Measurements from ENCODE around the gene C1orf210.

The C1orf210 gene

DNA sequence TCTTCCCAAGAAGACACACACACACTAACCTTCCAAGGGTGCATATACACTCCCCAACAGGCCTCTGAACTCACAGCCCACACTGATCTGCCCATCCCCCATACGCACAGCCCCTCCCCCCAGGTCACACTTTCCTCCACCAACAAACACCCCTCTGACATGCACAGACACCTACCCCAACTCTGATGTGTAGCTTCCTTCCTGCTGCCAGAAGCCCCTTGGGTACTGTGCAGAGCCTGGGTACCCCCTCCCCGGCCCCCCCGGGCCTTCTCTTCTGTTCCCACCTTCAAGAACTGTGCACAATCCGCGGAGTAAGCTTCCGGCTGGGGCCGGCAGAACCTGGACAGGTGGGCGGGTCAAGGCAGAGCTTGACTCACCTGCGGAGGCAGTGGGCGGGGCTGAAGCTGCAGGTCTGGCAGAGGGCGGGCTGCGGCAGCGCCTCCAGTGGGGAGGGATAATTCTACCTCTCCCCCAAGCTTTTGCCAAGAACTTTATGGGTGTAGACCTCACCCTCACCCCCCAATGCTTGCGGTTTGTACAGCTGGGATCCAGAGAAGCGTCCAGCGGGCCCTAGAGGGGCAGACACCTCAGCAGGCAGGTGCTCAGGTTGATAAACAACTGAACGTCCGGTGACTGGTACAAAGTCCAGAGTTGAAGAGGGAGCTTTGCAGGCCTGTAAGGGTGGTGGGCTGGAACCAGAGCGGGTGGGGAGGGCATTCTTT lies at the start of gene C1orf210:
Gene C1orf210, minus strand, starts transcription at position 313 of the 722 bp plus-strand sequence. CDS start 2,311 bp downstream, outside the sequence.
- no peak for DNase-seq (ENCODE audit: low read depth in 2 of 2)

DNA sequence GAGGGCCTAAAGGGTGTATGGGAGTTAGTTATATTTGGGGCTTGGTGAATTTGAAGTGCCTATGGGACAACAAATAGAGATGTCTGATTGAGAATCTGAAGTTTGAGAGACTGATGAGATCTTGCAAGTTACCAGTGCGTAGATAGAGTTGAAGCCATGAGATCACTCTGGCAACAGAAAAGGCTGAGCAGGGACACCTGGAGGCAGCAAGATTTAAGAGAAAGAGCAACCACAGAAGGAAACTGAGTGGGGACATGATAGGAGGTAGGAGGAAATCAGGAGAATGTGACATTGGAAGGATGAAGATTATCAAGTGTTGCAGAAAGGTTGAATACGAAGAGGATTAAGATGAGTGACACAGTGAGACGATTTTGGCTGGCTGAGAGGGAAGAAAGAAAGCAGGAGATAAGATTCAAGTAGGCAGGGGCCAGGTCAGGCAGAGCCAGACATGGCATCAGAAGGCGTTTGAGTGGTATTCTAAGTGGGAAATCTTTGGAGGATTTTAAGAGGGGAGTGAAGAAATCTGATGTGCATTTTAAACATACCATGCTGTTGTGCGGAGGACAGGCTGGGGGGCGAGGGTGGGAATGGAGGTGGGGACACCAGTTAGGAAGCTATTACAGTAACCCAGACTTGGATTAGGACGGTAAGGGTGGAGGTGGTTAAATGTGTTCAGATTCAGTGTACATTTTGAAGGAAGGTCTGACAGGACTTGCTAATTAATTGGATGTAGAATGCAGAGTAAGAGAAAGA lies 49.2 kb upstream of the C1orf210 start:
- no peak for DNase-seq (ENCODE audit: low read depth in 2 of 2)

DNA sequence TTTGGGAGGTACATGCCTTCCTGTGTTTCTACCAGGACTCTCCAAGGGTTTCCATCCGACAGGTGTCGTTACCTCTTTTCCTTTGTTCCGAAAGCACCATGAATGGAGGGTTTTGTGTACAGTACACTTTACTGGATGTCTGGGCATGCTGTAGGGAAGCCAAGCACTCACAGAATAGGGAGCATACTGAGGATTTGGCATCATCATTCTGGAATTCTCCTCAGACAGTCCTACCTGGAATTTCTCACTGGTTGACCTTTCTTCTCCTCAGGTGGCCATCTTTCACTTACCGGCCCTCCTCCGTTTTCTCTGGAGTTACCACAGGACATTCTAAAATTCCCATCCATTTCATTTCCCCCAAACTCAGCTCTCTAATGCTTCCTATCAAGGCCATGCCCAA lies 46.3 kb upstream of the C1orf210 start:
- no peak for DNase-seq (ENCODE audit: low read depth in 2 of 2)

DNA sequence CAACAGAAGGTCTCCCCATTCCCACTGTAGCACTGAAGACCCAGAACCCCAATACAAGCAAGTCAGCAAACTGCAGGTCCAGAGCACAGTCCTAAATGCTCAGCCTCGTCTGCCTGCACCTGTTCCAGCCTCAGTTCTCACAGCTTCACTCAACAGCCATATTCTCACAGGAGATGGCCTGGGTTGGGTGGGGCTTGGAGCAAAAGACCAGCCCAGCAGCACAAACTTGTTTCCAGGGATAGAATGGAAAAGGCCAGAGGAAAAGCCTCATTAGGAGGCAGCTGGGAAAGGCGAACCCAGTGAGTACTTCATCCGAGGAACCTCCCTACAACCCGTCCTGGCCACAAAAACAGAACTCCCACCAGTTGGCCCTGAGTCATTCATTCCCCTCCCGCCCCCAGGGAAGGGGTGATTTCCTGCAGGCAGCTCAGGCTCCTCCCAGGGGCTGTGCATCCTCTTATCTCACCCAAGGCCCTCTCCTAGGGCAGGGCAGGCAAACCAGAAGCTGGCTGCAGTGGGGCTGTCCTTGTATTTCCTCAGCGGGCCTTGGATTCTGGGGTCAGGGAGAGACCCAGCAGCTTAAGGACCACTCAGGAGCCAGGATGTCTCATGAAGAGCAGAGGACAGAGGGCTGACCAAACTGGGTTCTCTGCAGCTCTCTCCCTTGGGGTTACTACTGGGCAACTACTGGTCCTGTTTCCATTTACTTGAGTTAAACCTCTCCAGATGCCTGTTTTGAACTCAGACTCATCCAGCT lies 44.8 kb upstream of the C1orf210 start:
- DNase-seq (ENCODE audit: low read depth in 2 of 2) = peak; percentile 13 to 24

DNA sequence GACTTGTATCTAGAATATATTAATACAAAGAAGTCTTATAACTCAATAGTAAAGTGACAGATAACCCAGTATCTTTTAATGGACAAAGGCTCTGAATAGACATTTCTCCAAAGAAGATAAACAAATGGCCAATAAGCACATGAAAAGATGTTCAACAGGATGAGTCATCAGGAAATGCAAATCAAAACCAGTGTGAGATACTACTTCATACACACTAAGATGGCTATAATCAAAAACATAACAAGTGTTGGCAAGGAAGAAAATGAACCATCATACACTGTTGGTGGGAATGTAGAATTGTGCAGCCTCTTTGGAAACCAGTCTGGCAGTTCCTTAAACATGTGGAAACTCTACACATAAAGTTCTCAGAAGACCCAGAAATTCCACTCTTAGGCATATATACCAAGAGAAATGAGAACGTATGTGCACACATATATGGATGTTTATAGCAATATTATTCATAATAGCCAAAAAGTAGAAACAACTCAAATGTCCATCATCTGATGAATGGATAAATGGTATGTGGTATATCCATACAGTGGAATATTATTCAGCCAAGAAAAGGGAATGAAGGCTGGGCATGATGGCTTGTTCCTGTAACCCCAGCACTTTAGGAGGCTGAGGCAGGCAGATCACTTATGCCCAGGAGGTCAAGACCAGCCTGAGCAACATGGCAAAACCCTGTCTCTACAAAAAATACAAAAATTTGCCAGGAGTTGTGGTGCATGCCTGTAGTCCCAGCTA lies 42.3 kb upstream of the C1orf210 start:
- DNase-seq (ENCODE audit: low read depth in 2 of 2) = no peak

DNA sequence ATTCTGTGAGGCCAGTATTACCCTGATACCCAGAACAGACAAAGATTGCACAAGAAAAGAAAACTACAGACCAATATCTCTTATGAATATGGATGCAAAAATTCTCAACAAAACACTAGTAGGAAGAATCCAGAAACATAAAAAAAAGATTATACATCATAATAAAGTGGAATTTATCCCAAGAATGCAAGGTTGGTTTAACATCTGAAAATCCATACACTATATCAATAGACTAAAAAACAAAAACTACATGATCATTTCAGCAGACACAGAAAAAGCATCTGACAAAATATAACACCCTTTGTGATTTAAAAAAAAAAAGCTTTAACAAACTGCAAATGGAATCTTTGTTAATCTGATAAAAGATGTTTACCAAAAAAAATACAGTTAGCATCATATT lies 40.0 kb upstream of the C1orf210 start:
- DNase-seq (ENCODE audit: low read depth in 2 of 2) = no peak

DNA sequence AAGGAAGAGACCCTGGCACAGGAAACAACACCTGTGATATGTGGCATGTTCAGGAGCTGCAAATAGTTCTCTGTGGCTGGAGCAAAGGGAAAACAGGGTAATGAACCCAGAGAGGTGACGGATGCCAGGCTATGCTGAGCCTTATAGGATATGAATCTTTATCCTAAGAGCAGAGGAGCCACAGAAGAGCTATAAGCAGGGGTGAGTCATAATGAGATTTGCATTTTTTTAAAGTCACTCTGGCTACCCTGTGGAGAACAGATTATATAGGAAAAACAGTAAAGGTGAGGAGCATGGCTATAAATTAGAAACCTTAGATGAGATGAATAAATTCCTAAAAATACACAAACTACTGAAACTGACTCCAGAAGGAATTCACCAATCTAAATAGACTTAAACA lies 39.4 kb upstream of the C1orf210 start:
- no peak for DNase-seq (ENCODE audit: low read depth in 2 of 2)

DNA sequence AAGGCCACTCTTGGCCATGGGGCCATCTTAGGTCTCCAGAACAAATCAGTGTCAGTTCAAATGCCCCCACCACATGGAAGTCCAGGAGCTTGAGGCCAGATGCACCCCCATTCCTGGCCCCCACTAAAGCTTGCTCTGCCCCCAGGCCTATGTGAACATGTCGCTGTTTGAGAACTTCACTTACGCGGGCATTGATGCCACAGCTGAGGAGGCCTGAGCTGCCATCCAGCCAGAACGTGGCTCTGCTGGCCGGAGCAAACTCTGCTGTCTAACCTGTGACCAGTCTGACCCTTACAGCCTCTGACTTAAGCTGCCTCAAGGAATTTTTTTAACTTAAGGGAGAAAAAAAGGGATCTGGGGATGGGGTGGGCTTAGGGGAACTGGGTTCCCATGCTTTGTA lies 37.1 kb upstream of the C1orf210 start:
- DNase-seq (ENCODE audit: low read depth in 2 of 2) = no peak

DNA sequence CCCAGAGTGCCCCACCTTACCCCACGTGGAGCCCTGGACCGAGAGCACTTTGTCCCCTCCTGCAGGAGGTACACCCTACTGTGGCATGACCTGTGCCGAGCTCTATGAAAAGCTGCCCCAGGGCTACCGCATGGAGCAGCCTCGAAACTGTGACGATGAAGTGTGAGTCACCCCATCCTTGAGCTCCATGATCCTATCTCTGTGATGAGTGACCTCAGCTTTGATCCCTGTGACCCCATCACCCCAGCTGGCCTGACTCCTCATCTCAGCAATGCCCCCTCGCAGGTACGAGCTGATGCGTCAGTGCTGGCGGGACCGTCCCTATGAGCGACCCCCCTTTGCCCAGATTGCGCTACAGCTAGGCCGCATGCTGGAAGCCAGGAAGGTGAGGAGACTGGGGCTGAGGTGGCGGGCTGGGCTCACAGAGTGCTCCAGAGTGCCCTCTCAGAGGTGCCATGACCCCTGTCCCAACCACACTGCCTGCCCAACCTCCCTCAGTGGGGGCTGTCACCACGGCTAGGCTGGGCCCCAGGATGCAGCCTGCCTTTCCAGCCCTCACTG lies 36.0 kb upstream of the C1orf210 start:
- DNase-seq (ENCODE audit: low read depth in 2 of 2) = no peak

DNA sequence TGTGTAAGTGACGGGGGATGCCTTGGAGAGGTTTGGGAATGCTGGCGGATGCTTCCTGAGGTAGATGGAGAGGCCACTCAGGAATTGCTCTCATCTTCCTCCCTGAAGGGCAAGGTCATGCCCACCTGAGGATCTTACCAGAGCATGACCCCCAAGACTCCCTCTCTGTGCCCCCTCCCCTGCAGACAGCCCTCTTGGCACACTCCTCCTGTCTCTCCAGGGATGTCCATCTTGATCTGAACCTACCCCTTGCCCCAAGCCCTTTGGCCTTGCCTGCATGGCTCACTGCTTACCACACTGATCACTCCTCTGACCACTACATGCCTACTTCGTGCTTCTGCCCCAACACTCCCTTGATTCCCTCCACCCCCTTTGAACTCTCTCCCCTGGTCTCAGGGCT lies 34.4 kb upstream of the C1orf210 start:
- DNase-seq (ENCODE audit: low read depth in 2 of 2) = no peak

DNA sequence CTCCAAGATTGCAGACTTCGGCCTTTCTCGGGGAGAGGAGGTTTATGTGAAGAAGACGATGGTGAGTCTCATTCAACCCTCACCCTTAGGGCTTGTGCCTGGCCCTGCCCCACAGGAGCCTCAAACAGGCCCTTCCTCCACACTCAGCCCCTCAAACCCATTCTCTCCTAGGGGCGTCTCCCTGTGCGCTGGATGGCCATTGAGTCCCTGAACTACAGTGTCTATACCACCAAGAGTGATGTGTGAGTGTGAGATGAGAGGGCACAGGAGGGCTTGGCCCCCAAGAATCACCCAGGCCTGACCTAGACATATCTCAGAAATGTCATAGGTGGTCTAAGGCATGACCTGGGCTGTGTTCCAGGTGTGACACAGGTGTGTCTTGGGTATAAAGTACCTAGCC lies 33.9 kb upstream of the C1orf210 start:
- no peak for DNase-seq (ENCODE audit: low read depth in 2 of 2)

DNA sequence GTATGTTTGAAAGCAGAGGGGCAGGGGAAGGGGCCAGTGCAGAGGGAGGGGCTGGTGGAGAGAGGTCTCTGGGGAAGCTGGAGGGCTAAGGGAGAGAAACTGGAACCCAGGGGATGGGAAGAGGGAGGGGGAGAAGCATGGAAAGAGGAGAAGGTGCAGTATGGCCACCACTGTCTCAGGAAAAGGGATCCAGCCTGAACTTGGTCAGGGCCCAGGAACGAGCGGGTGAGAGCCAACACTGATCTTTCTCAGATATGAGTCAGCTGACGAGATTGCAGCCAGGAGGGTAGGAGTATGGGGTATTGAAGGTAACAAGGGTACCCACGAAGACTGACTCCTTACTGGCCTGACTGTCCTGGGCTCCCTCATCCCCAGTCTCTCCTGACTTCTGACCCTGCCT lies 33.5 kb upstream of the C1orf210 start:
- no peak for DNase-seq (ENCODE audit: low read depth in 2 of 2)

DNA sequence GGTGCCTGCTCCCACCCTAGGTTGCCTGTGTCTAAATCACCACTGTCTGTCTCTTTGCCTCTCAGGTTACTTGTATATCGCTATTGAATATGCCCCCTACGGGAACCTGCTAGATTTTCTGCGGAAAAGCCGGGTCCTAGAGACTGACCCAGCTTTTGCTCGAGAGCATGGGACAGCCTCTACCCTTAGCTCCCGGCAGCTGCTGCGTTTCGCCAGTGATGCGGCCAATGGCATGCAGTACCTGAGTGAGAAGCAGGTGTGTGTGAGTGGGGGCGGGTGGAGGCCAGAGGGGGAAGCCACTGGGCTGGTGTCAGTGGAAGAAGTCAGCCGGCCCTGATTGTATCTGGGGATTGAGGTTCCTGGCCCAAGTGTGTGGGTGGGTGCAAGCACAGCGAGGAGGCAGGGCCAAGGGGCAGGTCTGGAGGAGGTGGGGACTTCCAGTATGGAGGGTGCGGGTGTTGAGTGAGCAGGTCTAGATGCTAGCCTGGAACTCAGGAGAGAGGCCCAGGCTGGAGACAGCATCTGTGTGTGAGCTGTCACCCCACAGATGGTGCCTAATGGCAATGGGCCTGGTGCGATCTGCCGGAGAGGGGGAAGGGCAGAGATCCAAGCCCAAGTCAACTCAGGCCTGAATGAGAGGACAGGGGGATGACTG lies 32.6 kb upstream of the C1orf210 start:
- DNase-seq (ENCODE audit: low read depth in 2 of 2) = no peak

DNA sequence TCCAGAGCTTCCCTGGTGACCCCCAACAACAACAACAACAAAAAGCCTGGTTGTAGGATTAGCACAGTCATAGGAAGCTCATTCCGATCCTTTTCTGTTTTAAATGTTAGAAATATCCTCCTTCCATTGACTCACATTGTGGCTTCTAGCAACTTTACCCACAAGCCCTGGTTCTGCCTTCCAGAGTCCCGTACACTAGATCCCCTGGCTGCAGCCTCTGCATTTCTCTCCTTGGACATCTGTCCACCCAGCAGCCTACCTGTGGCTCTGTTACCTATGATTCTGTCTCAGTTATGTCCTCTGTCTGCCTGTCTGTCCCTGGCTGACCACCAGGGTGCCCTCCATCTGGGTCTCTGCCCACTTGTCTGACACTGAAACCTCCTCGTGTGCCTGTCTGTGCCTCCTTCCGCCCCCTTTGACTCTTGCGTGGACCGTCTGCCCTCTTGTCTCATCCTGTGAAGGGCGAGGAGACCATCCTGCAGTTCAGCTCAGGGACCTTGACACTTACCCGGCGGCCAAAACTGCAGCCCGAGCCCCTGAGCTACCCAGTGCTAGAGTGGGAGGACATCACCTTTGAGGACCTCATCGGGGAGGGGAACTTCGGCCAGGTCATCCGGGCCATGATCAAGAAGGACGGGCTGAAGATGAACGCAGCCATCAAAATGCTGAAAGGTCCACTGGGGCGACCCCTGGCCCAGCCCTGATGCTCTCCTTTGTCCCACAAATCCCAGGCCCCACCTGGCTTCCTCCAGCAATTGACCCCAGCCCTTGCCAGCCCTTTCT lies 31.5 kb upstream of the C1orf210 start:
- DNase-seq (ENCODE audit: low read depth in 2 of 2) = no peak

DNA sequence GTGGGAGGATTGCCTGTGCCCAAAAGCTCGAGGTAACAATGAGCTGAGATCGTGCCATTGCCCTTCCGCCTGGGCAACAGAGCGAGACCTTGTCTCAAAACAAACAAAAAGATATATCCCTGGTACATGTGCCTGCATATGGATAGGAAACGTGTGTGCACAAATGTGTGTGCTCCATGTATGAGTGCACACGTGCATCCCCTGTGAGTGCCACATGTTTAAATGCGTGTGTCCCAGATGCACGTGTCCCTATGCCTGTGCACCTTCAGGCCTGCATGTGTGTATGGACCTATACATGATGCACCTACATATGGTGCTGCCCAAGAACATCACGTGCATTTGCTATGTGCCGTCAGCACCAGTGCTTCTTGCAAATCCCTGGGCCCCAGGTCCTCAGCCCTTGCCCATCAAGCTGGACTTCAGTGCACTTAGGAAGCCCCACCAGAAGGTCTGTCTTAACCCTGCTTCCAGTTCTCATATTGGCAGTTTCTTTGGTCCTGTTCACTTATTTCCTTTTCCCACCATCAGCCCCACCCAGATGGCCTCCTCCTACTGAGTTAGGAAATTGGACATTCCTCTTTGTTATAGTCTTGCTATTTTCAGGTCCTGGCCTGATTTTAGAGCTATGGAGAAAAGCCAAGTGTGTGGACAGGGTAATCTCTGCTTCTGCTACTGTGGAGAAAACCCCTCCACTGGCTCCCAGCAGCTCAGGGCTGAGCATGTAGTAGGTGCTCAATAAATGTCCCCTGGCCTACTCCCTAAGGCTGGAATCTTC lies 30.8 kb upstream of the C1orf210 start:
- no peak for DNase-seq (ENCODE audit: low read depth in 2 of 2)

DNA sequence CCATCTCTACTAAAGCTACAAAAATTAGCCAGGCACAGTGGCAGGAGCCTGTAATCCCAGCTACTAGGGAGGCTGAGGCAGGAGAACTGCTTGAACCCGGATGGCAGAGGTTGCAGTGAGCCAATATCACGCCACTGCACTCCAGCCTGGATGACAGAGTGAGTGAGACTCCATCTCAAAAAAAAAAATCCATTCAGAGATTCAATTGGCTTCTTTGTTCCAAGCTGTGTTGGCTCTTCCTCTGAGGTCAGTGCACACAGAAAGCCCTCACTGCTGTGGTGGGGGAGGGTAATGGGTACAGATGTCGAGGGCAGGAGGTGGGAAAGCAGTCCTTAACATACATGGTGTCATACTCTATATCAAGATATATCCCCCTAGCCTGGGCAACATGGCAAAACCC lies 30.1 kb upstream of the C1orf210 start:
- DNase-seq (ENCODE audit: low read depth in 2 of 2) = no peak

DNA sequence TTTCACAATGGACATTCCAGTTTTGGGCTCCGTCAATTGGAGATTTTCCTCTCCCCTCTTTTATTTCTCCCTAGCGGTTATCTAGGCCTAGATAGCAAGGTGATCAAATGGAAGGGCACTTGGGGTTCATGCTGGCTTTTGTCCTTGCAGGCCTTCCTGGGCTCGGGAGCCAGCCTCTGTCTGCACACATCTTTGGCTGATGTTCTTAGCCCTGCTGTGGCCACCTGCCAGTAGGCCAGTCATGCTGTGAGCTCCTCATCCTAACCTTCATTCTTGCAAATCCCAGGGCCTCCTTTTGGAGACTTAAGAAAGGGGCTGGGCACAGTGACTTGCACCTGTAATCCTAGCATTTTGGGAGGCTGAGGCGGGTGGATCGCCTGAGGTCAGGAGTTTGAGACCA lies 28.9 kb upstream of the C1orf210 start:
- no peak for DNase-seq (ENCODE audit: low read depth in 2 of 2)

DNA sequence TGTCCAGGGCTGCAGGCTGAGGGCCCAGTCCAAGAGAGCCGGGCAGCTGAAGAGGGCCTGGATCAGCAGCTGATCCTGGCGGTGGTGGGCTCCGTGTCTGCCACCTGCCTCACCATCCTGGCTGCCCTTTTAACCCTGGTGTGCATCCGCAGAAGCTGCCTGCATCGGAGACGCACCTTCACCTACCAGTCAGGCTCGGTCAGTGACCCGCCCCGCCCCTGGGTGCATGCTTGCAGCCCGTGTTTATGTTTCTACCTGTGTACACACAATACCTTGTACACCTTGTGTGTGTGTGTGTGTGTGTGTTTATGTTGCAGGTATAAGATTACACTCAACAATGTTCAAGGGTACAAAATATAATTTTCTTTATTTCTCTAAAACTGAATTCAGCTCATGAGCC lies 28.4 kb upstream of the C1orf210 start:
- DNase-seq (ENCODE audit: low read depth in 2 of 2) = no peak

DNA sequence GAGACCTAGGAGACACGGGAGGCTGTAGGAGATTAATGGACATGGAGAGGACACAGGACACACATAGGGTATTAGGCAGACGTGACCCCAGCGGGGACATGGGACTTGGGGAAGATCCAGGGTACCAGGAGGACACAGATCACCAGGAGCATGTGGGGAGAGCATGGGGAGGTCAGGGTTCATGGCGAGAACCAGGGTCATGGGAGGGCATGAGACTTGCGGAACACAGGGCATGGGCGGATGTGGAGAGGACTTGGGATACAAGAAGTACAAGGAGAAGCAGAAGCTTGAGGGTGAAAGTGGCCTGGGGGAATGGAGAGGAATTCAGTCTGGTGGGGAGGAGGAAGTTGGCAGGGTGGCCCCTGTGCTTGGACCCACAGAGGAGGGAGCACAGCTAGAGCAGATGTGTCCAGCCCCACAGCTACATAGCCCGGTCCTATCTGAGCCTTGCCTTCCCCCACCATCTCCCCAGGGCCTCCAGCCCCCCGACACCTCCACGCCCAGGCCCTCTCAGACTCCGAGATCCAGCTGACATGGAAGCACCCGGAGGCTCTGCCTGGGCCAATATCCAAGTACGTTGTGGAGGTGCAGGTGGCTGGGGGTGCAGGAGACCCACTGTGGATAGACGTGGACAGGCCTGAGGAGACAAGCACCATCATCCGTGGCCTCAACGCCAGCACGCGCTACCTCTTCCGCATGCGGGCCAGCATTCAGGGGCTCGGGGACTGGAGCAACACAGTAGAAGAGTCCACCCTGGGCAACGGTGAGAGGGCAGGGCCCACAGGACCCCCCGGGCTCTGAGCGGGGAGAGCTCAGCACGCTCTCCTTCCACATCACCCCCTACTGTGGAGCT lies 27.5 kb upstream of the C1orf210 start:
- DNase-seq (ENCODE audit: low read depth in 2 of 2) = no peak

Measured in stimulated activated CD8-positive, alpha-beta memory T cell treated with anti-CD3 and anti-CD28 coated beads, Interleukin-15, amount 100 ng/mL, for 4 hours (primary cell).